ENCODE measurements around the gene CCDC188. TPM values are rescaled to one million over a fixed set of nuclear protein-coding genes. Genes with fewer than 3 reads are reported as not detected.

CCDC188 gene
- total and polyA plus RNA-seq, 2 of the 13 experiments (the other 11 are each of a cell fraction or from before 2014, with no cell fraction given), result not detected

- H3K4me3 ChIP-seq (replicated peaks in 1 of 3; ENCODE audit: insufficient read depth in 1 of 3, low read depth in 2 of 3, low read length in 3 of 3), result no peak overlapping the region
- in situ Hi-C loops (cut with HindIII; ENCODE audit: extremely low pct_ligation_motif_present, low pct_unique_long_range_greater_than_20kb), result no loop called here
- no peak for DNase-seq (ENCODE audit: low spot score)
- ATAC-seq, result no peak
- no peak overlapping the region for H3K4me2 ChIP-seq (ENCODE audit: low read depth, low read length)
- no peak overlapping the region for H3K27ac ChIP-seq (ENCODE audit: extremely low read length, insufficient read depth, low read length)
- peaks cover 4% of the 10 kb centered on the region; the same call in 1 of the 2 replicates for H4K20me1 ChIP-seq (ENCODE audit: insufficient read depth, low read length)
- POLR2A ChIA-PET, result interaction anchor here (1.1 kb wide), 1 partner anchor 16 kb away, joined by 3 read pairs; no protein-coding TSS in a partner anchor
- H3K36me3 ChIP-seq (replicated peaks in 1 of 2; ENCODE audit: control insufficient read depth in 1 of 2, insufficient read depth in 2 of 2, low read length in 2 of 2), result peaks cover 11 to 69% of the 10 kb centered on the region in 2 experiments
- WGBS (ENCODE audit: low lambda C conversion rate), result 98% methylated on average over 10 of the region's 19 CpGs
- intact Hi-C loops (cut with micrococcal nuclease; ENCODE audit: unreplicated experiment), result no loop called here
- no TSS peak for BruUV-seq (replicated peaks)
- peaks cover 31% of the 10 kb centered on the region for H3K79me2 ChIP-seq (ENCODE audit: insufficient read depth, low read length)
- H3K9ac ChIP-seq (ENCODE audit: insufficient read depth, low read depth, low read length), result no peak overlapping the region
- H3K27me3 ChIP-seq (ENCODE audit: control insufficient read depth in 1 of 2, insufficient read depth in 2 of 2, low read length in 2 of 2), result no peaks in the 10 kb centered on the region; a peak in 1 of 5 replicates
- CTCF ChIA-PET (ENCODE audit: low intra/inter-chr PET ratio, low total read pairs), result no interaction called here
- no peaks in the 10 kb centered on the region for H3K9me3 ChIP-seq (ENCODE audit: low read length)
- peak; percentile 51 for TF ChIP-seq RBFOX2 (IDR thresholded peaks at IDR 0.05; ENCODE audit: low read depth, low read length)
- TF ChIP-seq AGO2 (optimal IDR thresholded peaks at IDR 0.05; ENCODE audit: low read depth, low read length), result peak; percentile 63
- peak in 1 of 2 experiments; percentile 42; a peak in 1 of 4 replicates for TF ChIP-seq POLR2A (IDR thresholded peaks at IDR 0.05; ENCODE audit: insufficient read depth in 1 of 2, low read depth in 2 of 2, low read length in 2 of 2)
- no peak for TF ChIP-seq XBP1 (CRISPR knock-in tag; IDR thresholded peaks at IDR 0.05)
- FAIRE-seq, result no peak
- no peak overlapping the region for H2AFZ ChIP-seq (ENCODE audit: low read length)
- H3K4me1 ChIP-seq (ENCODE audit: insufficient read depth, low read length), result peaks cover 27% of the 10 kb centered on the region
These were observed 37.1 kb downstream of the CCDC188 start for GRCh38 chr22:20113551-20114310.

- intact Hi-C loops (cut with micrococcal nuclease; ENCODE audit: unreplicated experiment), result no loop called here
- H3K27me3 ChIP-seq (ENCODE audit: control insufficient read depth in 1 of 2, insufficient read depth in 2 of 2, low read length in 2 of 2), result no peaks in the 10 kb centered on the region; a peak in 1 of 5 replicates
- BruUV-seq (replicated peaks), result no TSS peak
- peaks cover 23% of the 10 kb centered on the region for H3K4me1 ChIP-seq (ENCODE audit: insufficient read depth, low read length)
- no peak overlapping the region for H3K4me2 ChIP-seq (ENCODE audit: low read depth, low read length)
- ChIA-PET POLR2A (no interaction called here), CTCF (ENCODE audit: low intra/inter-chr PET ratio, low total read pairs) (no interaction called here)
- H3K36me3 ChIP-seq (replicated peaks in 1 of 2; ENCODE audit: control insufficient read depth in 1 of 2, insufficient read depth in 2 of 2, low read length in 2 of 2), result peaks cover 16 to 75% of the 10 kb centered on the region in 2 experiments
- H3K9me3 ChIP-seq (ENCODE audit: low read length), result no peaks in the 10 kb centered on the region
- no peak overlapping the region for H3K9ac ChIP-seq (ENCODE audit: insufficient read depth, low read depth, low read length)
- in situ Hi-C loops (cut with HindIII; ENCODE audit: extremely low pct_ligation_motif_present, low pct_unique_long_range_greater_than_20kb), result no loop called here
- ATAC-seq (no peak), FAIRE-seq (no peak), DNase-seq (ENCODE audit: low spot score) (no peak)
- H3K79me2 ChIP-seq (ENCODE audit: insufficient read depth, low read length), result peaks cover 22% of the 10 kb centered on the region
- H4K20me1 ChIP-seq (ENCODE audit: insufficient read depth, low read length), result peaks cover 4% of the 10 kb centered on the region; the same call in 1 of the 2 replicates
- H3K27ac ChIP-seq (ENCODE audit: extremely low read length, insufficient read depth, low read length), result peak overlapping the region; percentile 42
- H3K4me3 ChIP-seq (replicated peaks in 1 of 3; ENCODE audit: insufficient read depth in 1 of 3, low read depth in 2 of 3, low read length in 3 of 3), result no peak overlapping the region
- H2AFZ ChIP-seq (ENCODE audit: low read length), result no peak overlapping the region
- 100% methylated on average over 9 of the region's 26 CpGs for WGBS (ENCODE audit: low lambda C conversion rate)
- TF ChIP-seq TBX2 (CRISPR knock-in tag; IDR thresholded peaks at IDR 0.05; ENCODE audit: borderline replicate concordance), result no peak
- TF ChIP-seq ZNF547 (CRISPR knock-in tag; IDR thresholded peaks at IDR 0.05), result no peak
- TF ChIP-seq IKZF4 (CRISPR knock-in tag; IDR thresholded peaks at IDR 0.05; ENCODE audit: borderline replicate concordance, low read depth, not compliant biosample characterization), result no peak
- 0 out of 2 replicates have a peak, but pooled peaks have one; percentile 7 for TF ChIP-seq HNRNPL (IDR thresholded peaks at IDR 0.05; ENCODE audit: low read depth, low read length)
- no peak for TF ChIP-seq GATAD1 (CRISPR knock-in tag; IDR thresholded peaks at IDR 0.05)
- no peak for TF ChIP-seq HOMEZ (CRISPR knock-in tag; IDR thresholded peaks at IDR 0.05; ENCODE audit: low read depth)
- no peak for TF ChIP-seq PHF20 (CRISPR knock-in tag; IDR thresholded peaks at IDR 0.05)
- no peak for TF ChIP-seq ZNF253 (CRISPR knock-in tag; IDR thresholded peaks at IDR 0.05; ENCODE audit: borderline replicate concordance)
- TF ChIP-seq SRSF1 (optimal IDR thresholded peaks at IDR 0.05; ENCODE audit: low read depth, low read length), result peak; percentile 15
- TF ChIP-seq AGO1 (IDR thresholded peaks at IDR 0.05; ENCODE audit: low read depth, low read length, poor library complexity, severe bottlenecking), result peak; percentile 8
- peak; percentile 87 for TF ChIP-seq AGO2 (optimal IDR thresholded peaks at IDR 0.05; ENCODE audit: low read depth, low read length)
- no peak for TF ChIP-seq ZNF724P (CRISPR knock-in tag; IDR thresholded peaks at IDR 0.05; ENCODE audit: borderline replicate concordance)
These were observed 38.0 kb downstream of the CCDC188 start for GRCh38 chr22:20112623-20113511.
